LHCN-M2 (cell line): ENCODE results near the gene ABCB11. TPM values are rescaled to one million over a fixed set of nuclear protein-coding genes. Genes with fewer than 3 reads are reported as not detected.
"Not testable (repeated sequence)": the region's sequence is repeated elsewhere in the genome, so short reads cannot be mapped to it uniquely, and the experiment has no call there.

Source experiments
- DNase-seq: peaks from one replicate; pipeline ENCODE4 v3.0.0-alpha.2; 2012; ENCODE audit warnings: low read depth
- polyA plus RNA-seq: library from polyadenylated mRNA; unstranded; fragments of >200 nt; gene quantifications from one replicate; pipeline ENCODE4 v1.2.1, GENCODE V29; 2012; ENCODE audit warnings: missing spikeins
- total RNA-seq: library from RNA; depleted of rRNA; stranded (reverse); fragments of >200 nt; gene quantifications from 2 replicates; pipeline ENCODE4 v1.2.3, GENCODE V29; 2014; rRNA removed

ABCB11 gene
- not detected in 2 replicates for total RNA-seq
- polyA plus RNA-seq: not detected

DNA sequence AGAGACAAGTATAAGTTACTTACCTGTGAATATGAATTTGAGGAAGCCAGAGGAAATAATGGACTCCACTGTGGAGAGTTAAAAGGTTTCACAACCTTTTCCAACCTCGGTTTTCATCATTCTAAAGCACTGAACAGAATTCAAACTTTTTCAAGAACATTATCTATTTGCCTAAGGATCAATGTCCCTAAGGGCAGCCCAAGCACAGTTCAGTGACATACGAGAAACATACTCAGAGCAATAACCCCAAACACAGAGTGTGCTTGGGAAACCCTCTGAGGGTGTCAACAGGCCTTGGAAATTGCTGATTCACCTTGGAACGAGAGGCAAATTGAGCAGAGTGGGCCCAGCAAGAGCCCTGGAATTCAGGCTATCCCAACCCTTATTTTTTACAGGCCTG is at the start of gene ABCB11:
Gene ABCB11, minus strand, starts transcription at position 123 of the 400 bp plus-strand sequence. CDS start 13,199 bp downstream, outside the sequence.
- DNase-seq: no peak

DNA sequence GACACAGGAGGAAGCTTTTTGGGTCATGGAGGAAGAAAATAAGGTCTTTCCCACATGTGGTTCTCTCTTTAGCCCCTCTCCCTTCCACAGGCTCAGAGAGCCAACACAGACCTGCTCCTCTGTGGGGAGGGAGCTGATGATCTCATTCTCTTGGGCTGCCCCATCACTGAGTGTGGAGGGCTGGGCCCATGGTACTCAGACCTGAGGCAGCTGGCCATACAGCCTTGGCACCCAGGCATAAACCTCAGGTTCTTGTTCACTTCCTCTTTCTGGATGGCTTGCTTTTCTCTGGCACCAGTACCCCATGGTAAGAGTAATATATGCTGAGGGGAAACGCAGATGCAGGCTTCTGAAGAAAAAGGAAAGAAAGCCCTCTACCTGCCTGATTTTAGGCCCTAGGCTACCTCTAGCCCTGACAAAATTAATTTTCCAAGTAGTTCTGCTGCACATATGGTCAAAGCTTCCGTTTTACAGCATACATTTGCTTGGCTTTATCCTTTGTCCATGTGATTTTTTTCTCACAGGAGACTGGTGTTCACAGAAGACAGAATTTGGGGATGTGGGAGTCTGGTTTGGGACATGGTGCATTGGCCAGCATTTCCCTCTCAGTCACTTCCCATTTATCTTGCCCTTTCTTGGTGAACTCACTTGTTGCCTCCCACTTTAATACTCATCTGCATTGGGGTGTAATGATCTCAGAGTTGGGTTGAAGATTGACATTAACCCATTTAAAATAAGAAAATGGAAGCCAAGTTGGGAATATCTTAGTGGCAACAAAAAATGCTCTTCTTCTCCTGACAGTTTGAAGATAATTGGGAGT is 49.3 kb upstream of the ABCB11 start:
- no peak for DNase-seq

DNA sequence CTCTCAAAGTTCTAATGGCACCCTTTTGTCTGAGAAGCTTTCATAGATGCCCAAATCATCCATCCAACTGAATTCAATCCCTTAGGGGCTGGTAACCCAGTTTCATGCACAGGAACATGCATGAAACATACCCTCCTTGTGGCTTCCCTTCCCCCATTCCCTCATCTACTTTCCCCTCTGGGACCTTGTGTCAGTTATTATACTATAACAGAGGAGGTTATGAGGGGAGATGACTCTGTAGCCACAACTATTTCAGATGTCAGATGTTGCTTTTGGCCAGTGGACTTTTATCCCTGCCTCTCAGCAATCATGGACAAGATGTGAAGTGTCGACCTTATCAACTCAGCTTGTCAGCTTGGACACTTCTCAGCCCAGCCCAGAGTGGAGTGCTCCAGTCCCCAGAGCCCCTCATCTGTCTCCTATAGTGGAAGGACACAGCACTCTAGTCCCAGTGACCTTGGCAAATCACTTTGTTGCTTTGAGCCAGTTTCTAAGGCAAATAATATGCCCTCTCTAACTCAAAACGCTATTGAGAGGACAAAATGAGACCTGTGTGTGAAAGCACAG is 46.6 kb upstream of the ABCB11 start:
- peak; percentile 32 for DNase-seq

GRCh38 chr2:169073963-169074751 is 43.0 kb upstream of the ABCB11 start:
- no peak for DNase-seq

GRCh38 chr2:169073211-169073962 is 42.3 kb upstream of the ABCB11 start:
- DNase-seq: no peak

DNA sequence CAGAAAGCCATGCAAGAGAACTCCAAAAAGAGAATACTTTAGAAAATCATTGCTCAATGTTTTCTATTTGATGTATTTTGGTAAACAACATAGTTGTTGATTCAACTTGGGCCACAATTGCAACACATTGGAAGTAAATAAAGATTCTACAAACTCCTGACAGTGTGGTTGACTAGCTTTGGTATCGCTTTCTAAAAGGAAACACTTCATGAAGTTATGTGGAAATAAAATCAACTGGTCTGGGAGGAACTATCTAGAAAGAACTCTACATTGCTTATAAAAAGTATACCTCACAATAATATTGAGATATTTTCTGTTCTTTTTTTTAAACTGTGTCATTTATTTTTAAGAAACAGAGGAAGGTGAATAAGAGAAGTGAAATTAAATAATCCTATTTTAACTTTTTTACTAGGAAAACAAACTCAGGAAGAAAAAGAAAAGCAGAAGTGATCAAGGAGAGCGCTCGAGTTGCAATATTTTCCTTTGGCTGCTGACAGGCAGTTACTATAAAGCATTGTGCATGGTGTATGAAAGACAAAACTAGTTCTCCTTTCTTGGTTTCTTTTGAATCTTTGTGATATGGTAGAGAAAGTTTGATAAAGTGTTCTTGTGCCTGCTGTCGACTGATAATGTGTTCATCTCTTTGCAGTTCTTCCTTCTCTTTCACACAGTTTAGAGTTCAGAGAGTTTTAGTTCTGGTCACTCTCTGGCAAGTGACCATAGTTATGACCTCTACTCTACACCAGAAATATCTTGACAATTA is 41.2 kb upstream of the ABCB11 start:
- no peak for DNase-seq

- no peak for DNase-seq
These were observed 40.3 kb upstream of the ABCB11 start for GRCh38 chr2:169071455-169071854.

DNA sequence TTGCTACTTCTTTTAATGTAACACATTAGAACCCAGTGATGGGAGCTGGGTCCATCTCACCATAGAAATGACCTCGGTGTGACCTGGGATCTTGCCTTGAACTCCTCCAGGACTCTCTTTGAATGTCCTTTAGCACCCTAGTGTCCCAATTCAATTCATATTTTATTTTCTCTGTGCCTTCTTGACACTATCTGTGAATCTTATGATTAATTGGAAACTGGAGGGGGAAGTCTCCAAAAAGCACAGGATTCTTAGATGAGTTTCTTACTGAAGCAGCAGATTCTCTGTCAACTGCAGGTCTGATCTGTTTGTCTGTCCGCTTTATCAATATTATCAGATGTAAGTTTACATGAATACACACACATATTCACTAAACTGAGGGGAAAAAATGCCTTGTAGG is 38.7 kb upstream of the ABCB11 start:
- DNase-seq: no peak

DNA sequence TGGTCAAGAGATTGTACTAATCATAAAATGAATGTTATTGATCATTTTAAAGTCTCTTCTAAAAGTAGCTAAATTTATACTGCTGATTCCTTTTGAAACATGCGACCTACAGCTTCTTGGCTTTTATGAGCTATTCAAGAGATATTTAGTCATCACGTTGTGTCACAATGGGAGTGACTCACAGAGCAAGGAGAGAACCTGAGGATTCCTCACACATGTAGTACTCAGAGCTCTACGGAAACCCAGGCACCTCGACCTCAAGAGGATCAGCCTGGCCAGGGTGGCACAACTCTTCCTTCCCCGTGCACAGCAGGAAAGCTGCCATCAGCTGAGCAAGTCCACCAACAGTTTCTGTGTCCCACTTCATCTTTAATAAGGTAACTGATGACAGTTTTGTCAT is 38.2 kb upstream of the ABCB11 start, which contains the start of gene DHRS9:
Gene DHRS9, plus strand, starts transcription at position 223 of the 400 bp plus-strand sequence. CDS start 12,019 bp downstream, outside the sequence.
- peak; percentile 76 for DNase-seq

- DNase-seq: no peak
These were observed 35.8 kb upstream of the ABCB11 start for GRCh38 chr2:169066897-169067296.

- no peak for DNase-seq
These were observed 34.9 kb upstream of the ABCB11 start for GRCh38 chr2:169065864-169066517.

- DNase-seq: no peak
These were observed 34.3 kb upstream of the ABCB11 start for GRCh38 chr2:169065422-169065821.

DNA sequence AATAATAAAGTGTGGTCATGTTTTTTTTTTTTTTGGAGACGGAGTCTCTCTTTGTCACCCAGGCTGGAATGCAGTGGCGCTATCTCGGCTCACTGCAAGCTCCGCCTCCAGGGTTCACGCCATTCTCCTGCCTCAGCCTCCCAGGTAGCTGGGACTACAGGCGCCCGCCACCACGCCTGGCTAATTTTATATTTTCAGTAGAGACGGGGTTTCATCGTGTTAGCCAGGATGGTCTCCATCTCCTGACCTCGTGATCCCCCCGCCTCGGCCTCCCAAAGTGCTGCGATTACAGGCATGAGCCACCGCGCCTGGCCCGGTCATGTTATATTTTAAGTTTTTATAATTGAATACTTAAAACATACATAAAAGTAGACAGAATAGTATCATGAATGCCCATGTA is 33.1 kb upstream of the ABCB11 start:
- DNase-seq: not testable (repeated sequence)

DNA sequence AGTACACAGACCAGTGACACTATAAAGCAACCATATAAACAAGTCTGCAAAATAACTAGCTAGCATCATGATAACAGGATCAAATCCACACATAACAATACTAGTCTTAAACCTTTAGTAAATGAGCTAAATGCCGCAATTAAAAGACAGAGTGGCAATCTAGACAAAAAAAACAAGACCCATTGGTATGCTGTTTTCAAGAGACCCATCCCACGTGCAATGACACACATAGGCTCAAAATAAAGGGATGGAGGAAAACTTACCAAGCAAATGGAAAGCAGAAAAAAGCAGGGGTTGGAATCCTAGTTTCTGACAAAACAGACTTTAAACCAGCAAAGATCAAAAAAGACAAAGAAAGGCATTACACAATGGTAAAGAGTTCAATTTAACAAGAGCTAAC is 23.5 kb upstream of the ABCB11 start:
- DNase-seq: not testable (repeated sequence)

DNA sequence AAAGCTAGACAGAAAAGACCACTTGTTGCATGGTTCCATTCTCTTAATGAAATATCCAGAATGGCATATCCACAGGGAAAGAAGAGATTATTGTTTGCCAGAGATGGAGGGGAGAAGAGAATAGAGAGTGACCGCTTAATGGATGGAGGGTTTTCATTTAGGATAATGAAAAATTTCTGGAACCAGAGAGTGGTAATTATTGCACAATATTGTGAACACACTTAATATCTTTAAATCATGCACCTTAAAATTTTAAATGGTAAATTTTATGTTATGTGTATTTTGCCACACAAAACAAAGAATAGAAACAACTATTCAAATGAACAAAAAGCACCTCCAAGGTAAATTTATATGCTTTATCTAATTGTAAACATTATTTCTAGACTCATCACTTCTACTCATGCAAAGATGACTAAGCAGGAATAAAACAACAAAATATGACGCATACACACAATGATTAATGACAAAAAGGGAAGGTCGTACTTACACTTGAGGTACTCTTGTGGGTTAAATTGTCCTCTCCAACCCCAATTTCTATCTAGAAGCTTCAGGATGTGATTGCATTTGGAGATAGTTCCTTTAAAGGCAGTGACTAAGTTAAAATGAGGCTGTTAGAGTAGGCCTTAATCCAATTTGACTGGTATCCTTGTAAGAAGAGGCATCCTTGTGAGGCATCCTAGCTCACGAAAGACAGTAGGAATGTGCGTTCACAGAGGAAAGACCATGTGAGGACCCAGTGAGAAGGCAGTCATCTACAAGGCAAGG is 19.5 kb upstream of the ABCB11 start:
- no peak for DNase-seq

- no peak for DNase-seq
These were observed 18.0 kb upstream of the ABCB11 start for GRCh38 chr2:169049142-169049541.

DNA sequence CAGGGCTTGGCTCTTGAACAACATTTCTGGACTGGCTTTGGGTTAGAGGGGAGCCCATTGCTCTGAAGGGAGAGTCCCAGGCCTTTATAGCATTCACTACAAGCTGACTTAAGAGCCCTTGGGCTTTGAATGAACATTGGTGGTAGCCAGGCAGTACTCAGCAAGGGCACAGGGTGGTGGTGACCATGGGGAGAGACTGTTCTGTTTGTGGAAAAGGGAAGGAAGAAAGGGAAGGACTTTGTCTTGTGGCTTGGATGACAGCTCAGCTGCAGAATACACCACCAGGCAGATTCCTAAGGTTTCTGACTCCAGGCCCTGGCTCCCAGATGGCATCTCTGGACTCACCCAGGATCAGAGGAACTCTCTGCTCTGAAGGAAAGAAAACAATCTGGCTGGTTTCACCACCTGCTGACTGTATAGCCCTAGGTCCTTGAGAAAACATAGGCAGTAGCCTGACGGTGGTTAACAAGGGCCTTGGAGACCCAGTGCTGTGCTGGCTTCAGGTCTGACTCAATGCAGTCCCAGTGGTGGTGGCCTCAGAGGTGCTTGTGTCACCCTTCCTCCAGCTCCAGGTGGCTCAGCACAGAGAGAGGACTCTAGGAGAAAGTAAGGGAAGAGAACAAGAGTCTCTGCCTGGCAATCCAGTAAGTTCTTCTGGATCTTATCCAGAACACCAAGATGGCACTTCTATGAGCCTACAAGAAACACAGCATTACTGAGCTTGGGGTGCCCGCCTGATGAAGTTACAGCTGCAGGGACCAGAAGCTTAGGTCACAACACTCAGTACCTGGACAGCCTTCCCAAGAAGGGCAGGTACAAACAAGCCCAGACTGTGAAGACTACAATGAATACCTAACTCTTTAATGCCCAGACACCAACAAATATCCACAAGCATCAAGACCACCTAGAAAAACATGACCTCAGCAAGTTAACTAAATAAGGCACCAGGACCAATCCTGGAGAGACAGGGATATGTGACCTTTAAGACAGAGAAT is 16.4 kb upstream of the ABCB11 start:
- DNase-seq: no peak
